K562 (cell line): ENCODE results near the gene TM7SF3. TPM values are rescaled to one million over a fixed set of nuclear protein-coding genes. Genes with fewer than 3 reads are reported as not detected.

Experiments used
- FOXP1 ChIP-seq: sonication (generic); formaldehyde crosslinking; IDR thresholded peaks from 2 replicates; pipeline ENCODE4 v1.8.0; 2022; ENCODE audit warnings: mild to moderate bottlenecking, missing genetic modification reagents
- JUND ChIP-seq, 2 experiments: IDR thresholded peaks; 2 replicates in 1 of 2; 3 replicates in 1 of 2; pipeline ENCODE4 v1.6.1; 2011; ENCODE audit warnings: borderline replicate concordance in 2 of 2, low read depth in 2 of 2, low read length in 2 of 2, improper control_type of control experiment in 1 of 2, missing biosample characterization in 1 of 2, missing genetic modification characterization in 1 of 2, missing genetic modification reagents in 1 of 2
- MXI1 ChIP-seq: IDR thresholded peaks from 2 replicates; pipeline ENCODE4 v1.6.1; 2011; ENCODE audit warnings: low read depth, mild to moderate bottlenecking, improper control_type of control experiment, low read length
- PKNOX1 ChIP-seq: fragments of 450-650 bp; IDR thresholded peaks from 2 replicates; pipeline ENCODE4 v1.6.1; 2016
- REST ChIP-seq, 2 experiments: fragments of 450-650 bp; formaldehyde crosslinking in 1 of 2; IDR thresholded peaks; 2 replicates each; pipeline versions ENCODE4 v1.4.0 to v1.6.1; 2014 to 2020; ENCODE audit warnings: mild to moderate bottlenecking in 2 of 2, borderline replicate concordance in 1 of 2, low read depth in 1 of 2
- SIN3A ChIP-seq, 2 experiments: fragments of 150-350 bp in 1 of 2; IDR thresholded peaks; 2 replicates each; pipeline ENCODE4 v1.6.1; 2011 to 2016; ENCODE audit warnings: borderline replicate concordance in 2 of 2, low read depth in 2 of 2, low read length in 2 of 2, mild to moderate bottlenecking in 2 of 2, moderate library complexity in 2 of 2; ENCODE audit not compliant: control insufficient read depth in 1 of 2
- SMC3 ChIP-seq: conservative IDR thresholded peaks from 2 replicates; pipeline ENCODE4 v1.6.1; 2011; ENCODE audit warnings: low read depth, low read length, improper control_type of control experiment; ENCODE audit not compliant: insufficient read depth
- SNAPC5 ChIP-seq: fragments of 250-450 bp; sonication (Bioruptor Pico); IDR thresholded peaks from 2 replicates; pipeline ENCODE4 v1.8.0; 2021; ENCODE audit warnings: moderate library complexity, mild to moderate bottlenecking, inconsistent platforms
- SPI1 ChIP-seq: IDR thresholded peaks from 2 replicates; pipeline ENCODE4 v1.6.1; 2011; ENCODE audit warnings: low read depth, low read length, control low read depth, borderline replicate concordance
- THRA ChIP-seq: fragments of 450-650 bp; IDR thresholded peaks from 2 replicates; pipeline ENCODE4 v1.6.1; 2017; ENCODE audit warnings: mild to moderate bottlenecking, moderate library complexity
- ZFX ChIP-seq: sonication (generic); formaldehyde crosslinking; IDR thresholded peaks from 2 replicates; pipeline ENCODE4 v1.8.0; 2022; ENCODE audit warnings: mild to moderate bottlenecking, missing genetic modification reagents, moderate library complexity
- polyA plus RNA-seq, 8 experiments: library from polyadenylated mRNA; depleted of rRNA in 4 of 8; stranded (reverse) in 5 of 8; unstranded in 3 of 8; fragments of >200 nt; fragmentation: Nextera tagmentation in 2 of 8; fragmentation: Illumina TruSeq in 1 of 8; extraction: Ambion mirVana in 2 of 8; extraction: Trizol in 1 of 8; gene quantifications; 2 replicates each; pipeline versions ENCODE4 v1.2.1 to v1.2.3, GENCODE V29; 2011 to 2014; ENCODE audit warnings: inconsistent platforms in 1 of 8, missing spikeins in 1 of 8
- total RNA-seq, 7 experiments: library from RNA; depleted of rRNA in 6 of 7; stranded (reverse); fragments of >200 nt in 6 of 7; fragmentation: Illumina TruSeq in 2 of 7; extraction: Trizol in 2 of 7; gene quantifications; 2 replicates each; pipeline versions ENCODE4 v1.2.1 to v1.2.3, GENCODE V29; 2011 to 2021; ENCODE audit warnings: low replicate concordance in 1 of 7

TM7SF3 gene
- total and polyA plus RNA-seq, 9 of the 15 experiments (the other 6 are each of a cell fraction or from before 2014, with no cell fraction given), result 9.3 to 90.4 (median 24.8) TPM

GRCh38 chr12:26937863-26938700 lies 76.1 kb downstream of the TM7SF3 start, which contains the start of the genes FGFR1OP2 and INTS13 (continued):
- peak; percentile 83 for TF ChIP-seq REST (IDR thresholded peaks at IDR 0.05; ENCODE audit: borderline replicate concordance)
- peak; percentile 85; the same call in 1 of the 2 replicates for TF ChIP-seq REST (CRISPR knock-in tag; IDR thresholded peaks at IDR 0.05; ENCODE audit: low read depth)
- TF ChIP-seq SPI1, result peak; percentile 46; the same call in 1 of the 2 replicates
- no peak; the same call in 1 of the 2 replicates for TF ChIP-seq JUND (IDR thresholded peaks at IDR 0.05; ENCODE audit: borderline replicate concordance, low read depth, low read length)
- no peak; the same call in 2 of the 3 replicates for TF ChIP-seq JUND (tag; IDR thresholded peaks at IDR 0.05; ENCODE audit: borderline replicate concordance, low read depth, low read length)
- TF ChIP-seq FOXP1, result peak; percentile 55; the same call in 1 of the 2 replicates
- 0 out of 2 replicates have a peak, but pooled peaks have one; percentile 5 for TF ChIP-seq PKNOX1
- TF ChIP-seq THRA, result no peak
- peak; percentile 9 to 38; a peak in 1 of 4 replicates for TF ChIP-seq SIN3A (IDR thresholded peaks at IDR 0.05; ENCODE audit: borderline replicate concordance in 2 of 2, control insufficient read depth in 1 of 2, low read depth in 2 of 2, low read length in 2 of 2)
- no peak for TF ChIP-seq SNAPC5
- no peak for TF ChIP-seq SMC3
- TF ChIP-seq MXI1, result no peak
- TF ChIP-seq ZFX (CRISPR knock-in tag), result peak; percentile 68
